NCI-H446 treated with DMSO at 0.1 percent for 48 hours (cell line): ENCODE results near the gene NTRK3.
A peak's percentile ranks its signal among the peaks of the same experiment; 100 is the strongest.

Experiments used
- DNase-seq: peaks from one replicate; lab custom pipeline; 2025; lab: John Stamatoyannopoulos, UW

NTRK3 gene

GRCh38 chr15:87941606-87942005 is 314.9 kb downstream of the NTRK3 start:
- no peak for DNase-seq

- no peak for DNase-seq
These were observed 315.8 kb downstream of the NTRK3 start for GRCh38 chr15:87940768-87941167.

- no peak for DNase-seq
These were observed 316.6 kb downstream of the NTRK3 start for GRCh38 chr15:87939848-87940457.

- DNase-seq: no peak
These were observed 318.5 kb downstream of the NTRK3 start for GRCh38 chr15:87938031-87938430.

GRCh38 chr15:87935583-87935982 is 321.0 kb downstream of the NTRK3 start:
- DNase-seq: no peak

GRCh38 chr15:87931584-87931983 is 325.0 kb downstream of the NTRK3 start:
- no peak for DNase-seq

GRCh38 chr15:87930457-87930856 is 326.1 kb downstream of the NTRK3 start:
- DNase-seq: no peak

GRCh38 chr15:87929841-87930240 is 326.7 kb downstream of the NTRK3 start:
- DNase-seq: no peak

GRCh38 chr15:87924433-87924832 is 332.1 kb downstream of the NTRK3 start:
- DNase-seq: no peak

GRCh38 chr15:87919064-87919463 is 337.5 kb downstream of the NTRK3 start:
- DNase-seq: no peak

- no peak for DNase-seq
These were observed 339.1 kb downstream of the NTRK3 start for GRCh38 chr15:87917480-87917879.

- DNase-seq: no peak
These were observed 340.3 kb downstream of the NTRK3 start for GRCh38 chr15:87916208-87916607.

- no peak for DNase-seq
These were observed 346.2 kb downstream of the NTRK3 start for GRCh38 chr15:87910301-87910700.

GRCh38 chr15:87907676-87908446 is 348.7 kb downstream of the NTRK3 start:
- peak; percentile 86 for DNase-seq

- no peak for DNase-seq
These were observed 350.1 kb downstream of the NTRK3 start for GRCh38 chr15:87906444-87906843.

GRCh38 chr15:87902772-87903426 is 353.6 kb downstream of the NTRK3 start:
- no peak for DNase-seq

- no peak for DNase-seq
These were observed 354.4 kb downstream of the NTRK3 start for GRCh38 chr15:87901926-87902690.

GRCh38 chr15:87901008-87901407 is 355.5 kb downstream of the NTRK3 start:
- no peak for DNase-seq

- no peak for DNase-seq
These were observed 359.6 kb downstream of the NTRK3 start for GRCh38 chr15:87896936-87897335.

- DNase-seq: no peak
These were observed 369.4 kb downstream of the NTRK3 start for GRCh38 chr15:87887177-87887576.

GRCh38 chr15:87881026-87881425 is 375.5 kb downstream of the NTRK3 start:
- no peak for DNase-seq

- no peak for DNase-seq
These were observed 378.6 kb downstream of the NTRK3 start for GRCh38 chr15:87877822-87878542.
